ENCODE data around the gene DNMT3L.
"Not testable (repeated sequence)": the region's sequence is repeated elsewhere in the genome, so short reads cannot be mapped to it uniquely, and the experiment has no call there.

DNMT3L gene

DNA sequence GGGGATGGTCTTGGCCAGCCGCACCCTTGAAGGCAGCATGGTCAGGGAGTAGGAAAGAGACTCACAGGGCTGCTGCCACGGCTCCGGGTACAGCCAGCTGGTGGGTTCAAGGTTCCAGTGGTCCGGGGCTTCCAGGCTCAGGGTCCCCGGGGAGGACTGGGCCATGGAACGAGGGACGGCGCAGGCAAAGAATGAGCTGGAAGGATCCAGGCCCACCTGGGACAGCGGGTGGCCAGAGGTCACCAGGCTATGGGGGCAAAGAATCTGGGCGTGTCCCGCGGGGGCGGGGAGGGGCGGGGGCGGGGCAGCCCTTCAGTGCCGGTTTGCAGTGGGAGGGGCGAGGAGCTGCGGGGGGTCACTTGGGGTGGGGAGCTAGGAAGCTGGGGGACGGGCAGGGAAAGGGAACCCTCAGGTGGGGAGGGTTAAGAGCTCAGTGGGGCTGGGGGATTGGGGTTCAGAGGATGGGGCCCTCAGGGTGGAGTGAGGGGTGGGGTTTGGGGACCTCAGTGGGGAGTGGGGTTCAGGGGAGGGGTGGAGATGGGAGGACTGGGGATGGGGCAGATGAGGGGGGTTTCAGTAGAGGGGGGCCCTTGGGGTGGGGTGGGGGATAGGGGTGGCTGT is at the start of gene DNMT3L:
Gene DNMT3L, minus strand, starts transcription at position 223 of the 621 bp plus-strand sequence. CDS start 638 bp downstream, outside the sequence.
- no peak for DNase-seq (ENCODE audit: low read depth)

DNA sequence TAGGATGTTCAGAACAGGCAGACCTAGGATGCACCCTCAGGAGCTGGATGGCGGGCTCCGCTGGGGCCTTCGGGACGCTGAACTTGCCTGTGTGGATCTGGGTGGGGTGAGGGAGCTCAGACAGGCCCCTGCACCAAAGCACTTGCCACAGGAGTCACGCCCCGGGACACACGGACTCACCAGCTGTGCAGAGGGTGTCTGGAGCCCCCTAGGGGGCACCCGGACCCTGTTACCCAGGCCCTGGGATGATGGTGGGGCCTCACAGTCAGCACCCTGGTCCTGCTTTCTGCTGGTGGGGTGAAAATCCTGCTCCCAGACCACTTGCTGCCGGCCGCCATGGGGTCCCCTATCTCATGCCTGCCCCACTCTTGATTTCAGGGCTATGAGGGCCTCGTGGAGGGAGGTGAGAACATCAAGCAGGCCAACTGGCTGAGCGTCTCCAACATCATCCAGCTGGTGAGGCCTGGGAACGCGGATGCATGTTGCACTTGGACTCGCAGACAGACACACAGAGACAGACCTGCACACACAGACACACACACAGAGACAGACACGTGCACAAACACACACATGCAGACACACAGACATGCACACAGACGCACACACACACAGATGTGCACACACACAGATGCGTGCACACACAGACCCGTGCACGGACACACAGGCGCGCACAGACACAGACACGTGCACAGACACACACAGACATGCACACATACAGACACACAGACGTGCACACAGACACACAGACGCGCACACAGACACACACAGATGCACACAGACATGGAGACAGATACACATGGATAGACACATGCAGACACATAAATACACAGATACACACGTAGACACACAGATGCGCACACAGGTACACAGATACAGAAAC is 49.2 kb upstream of the DNMT3L start:
- DNase-seq (ENCODE audit: low read depth): no peak

DNA sequence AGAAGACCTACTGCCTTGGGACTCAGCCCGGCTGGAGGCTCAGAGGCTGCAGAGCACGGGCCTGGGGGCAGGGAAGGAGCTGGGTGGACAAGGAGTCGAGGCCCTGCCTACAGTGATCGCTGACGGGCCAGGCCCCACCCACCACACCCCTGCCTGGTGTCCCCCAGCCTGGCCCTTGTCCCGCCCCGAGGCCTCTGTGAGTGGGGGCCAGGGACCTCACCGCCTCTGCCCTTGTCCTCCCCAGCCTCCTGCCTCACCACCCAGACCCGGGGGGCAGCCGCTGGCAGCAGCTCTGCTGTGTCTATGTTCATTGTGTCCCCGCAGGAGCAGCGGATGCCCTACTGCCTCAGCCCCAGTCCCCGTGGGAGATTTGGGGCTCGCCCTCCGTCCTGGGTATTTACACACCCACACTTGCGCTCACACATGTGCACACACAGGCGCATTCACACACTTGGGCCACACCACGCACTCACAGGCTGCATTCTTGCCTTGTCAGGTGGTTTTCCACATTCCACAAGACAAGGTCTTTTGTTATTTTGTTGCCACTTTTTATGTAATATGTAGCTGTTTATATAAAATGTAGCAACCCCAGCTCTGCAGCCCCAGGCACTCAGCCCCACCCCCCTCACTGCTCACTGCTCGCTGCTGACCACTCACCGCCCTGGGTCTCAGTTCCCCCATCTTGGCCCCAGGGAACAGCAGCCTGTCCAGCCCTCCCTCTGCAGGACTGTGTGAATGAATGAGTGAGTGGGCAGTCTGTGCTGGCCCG is 45.4 kb upstream of the DNMT3L start:
- DNase-seq (ENCODE audit: low read depth): no peak

DNA sequence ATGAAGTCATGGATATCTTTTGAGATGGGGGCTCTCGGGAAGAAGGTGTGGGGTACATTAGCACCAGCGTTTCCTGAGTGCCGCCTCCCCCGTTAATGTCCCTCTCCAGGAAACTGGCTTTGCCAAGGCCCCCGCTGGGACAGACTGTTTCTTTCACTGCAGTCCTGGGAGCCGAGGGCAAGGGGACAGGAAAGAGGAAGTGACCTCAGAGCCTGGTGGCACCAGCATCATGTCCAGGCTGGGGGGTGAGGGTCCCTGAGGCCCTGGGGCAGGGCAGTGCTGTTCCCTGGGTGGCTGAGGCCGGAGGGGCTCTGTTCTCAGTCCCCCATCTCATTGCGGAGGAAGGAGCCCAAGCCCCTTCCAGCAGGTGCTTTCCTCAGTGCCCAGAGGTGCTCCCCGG is 44.0 kb upstream of the DNMT3L start:
- DNase-seq (ENCODE audit: low read depth): no peak

DNA sequence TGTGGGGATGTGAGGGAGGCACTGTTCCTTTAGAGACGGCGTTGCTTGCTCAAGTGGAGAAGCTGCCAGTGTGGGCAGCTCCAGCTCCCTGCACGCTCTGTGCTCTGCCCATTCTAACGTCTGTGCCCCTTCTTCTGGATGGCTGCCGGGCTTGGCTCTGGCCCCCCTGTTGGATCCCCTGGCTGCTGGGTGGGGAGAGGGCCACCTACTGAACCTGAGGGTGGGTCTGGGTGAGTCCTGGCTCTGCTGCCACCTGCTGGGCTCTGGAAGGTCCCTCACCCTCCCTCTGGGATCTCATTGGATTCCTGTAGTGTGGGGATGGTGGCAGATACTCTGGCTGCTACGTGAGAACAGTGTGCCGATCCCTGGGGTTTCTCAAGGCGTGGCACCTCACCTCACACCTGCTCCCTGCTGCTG is 43.2 kb upstream of the DNMT3L start:
- DNase-seq (ENCODE audit: low read depth): no peak

DNA sequence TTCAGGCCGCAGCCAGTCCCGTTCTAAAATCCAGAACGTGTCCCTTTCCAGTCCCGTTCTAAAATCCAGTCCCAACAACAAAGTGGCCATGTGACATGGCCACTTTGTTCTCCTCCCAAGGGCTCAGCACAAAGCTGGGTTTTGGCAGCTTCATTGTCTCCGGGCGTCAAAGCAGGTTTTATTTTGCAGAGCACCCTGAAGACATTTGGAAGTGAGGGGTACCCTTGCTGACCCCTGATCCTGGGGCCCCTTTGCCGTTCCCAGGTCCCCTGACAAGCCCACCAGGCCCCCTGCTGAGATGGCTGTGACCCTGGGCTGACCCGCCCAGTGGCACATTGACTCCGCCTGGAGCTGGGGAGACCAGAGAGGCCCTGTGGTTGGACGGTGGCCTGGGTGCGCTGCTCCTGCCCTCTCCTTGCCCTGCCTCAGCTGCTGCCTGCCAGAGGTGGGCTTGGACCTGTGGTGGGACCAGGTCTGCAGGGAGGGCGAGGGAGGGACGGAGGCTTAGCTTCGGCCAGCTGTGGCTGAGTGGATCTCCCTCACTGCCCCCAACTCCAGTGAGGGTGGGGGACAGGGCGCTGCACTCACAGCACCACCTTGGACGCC is 42.4 kb upstream of the DNMT3L start:
- DNase-seq (ENCODE audit: low read depth): no peak

DNA sequence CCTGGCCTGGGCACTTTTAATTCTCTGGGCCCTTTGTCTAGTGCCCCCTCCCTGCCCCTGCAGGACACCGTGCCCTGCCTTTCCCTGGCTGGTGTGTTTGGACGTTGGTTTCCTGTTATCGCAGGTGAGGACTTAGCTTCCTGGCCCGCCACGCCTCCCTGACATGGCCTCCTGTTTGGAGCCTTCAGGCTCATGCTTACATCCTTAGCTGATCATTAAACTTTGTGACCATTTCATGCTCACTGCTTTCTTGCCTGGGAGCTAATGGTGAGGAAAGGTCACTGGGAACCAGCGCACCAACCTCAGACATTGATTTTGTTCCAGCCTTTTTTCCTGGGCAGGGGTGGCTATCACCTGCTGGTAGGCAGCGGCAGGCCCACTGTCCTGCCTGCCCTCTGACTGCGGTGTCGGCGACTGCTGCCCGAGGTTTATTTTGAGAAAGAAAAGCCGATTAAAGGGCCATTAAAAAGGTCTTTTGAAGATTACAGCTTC is 41.8 kb upstream of the DNMT3L start:
- no peak for DNase-seq (ENCODE audit: low read depth)

DNA sequence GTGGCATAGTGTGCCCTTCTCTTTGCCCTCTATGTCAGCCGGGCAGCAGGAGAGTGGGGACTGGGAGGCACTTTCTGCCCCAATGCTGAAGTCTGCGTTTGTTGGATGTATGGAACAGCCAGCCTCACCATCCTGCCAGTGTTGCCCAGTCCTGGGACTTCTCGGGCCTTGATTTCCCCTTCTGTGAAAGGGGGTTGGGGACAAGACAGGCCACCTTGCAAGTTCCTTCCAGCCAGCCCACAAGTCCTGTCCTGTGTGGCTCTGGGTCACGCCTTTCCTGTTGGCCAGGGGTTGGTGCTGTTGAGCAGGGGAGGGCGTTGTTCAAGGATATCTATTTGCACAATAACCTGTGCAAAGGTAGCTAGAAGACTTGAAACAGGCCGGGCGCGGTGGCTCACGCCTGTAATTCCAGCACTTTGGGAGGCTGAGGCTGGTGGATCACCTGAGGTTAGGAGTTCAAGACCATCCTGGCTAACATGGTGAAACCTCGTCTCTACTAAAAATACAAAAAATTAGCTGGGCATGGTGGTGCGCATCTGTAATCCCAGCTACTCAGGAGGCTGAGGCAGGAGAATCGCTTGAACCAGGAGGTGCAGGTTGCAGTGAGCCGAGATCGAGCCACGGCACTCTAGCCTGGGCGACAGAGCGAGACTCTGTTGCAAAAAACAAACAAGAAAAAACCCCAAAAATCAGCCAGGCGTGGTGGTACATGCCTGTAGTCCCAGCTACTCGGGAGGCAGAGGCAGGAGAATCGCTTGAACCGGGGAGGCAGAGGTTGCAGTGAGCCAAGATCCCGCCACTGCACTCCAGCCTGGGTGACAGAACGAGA is 41.1 kb upstream of the DNMT3L start:
- not testable (repeated sequence) for DNase-seq (ENCODE audit: low read depth)

DNA sequence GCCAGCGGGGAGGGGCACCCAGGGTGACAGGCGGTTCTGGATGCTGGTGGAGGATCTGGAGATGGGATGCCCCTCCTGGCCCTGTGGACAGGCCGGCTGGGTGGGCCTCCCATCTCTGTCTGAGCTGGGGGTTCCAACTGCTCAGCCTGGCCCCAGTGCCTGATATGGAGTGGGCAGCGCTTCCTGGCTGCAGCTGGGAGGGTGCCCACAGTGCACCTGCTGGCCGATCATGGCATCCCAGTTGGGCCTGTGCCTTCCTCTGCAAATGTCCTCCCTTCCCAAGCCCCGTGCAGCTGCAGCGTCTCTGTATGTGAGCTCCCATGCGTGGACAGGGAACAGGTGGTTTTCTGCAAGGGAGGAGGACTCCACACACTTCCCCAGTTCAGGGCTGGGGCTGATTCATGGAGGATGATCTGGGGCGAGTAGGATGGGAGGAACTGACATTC is 40.3 kb upstream of the DNMT3L start:
- no peak for DNase-seq (ENCODE audit: low read depth)

DNA sequence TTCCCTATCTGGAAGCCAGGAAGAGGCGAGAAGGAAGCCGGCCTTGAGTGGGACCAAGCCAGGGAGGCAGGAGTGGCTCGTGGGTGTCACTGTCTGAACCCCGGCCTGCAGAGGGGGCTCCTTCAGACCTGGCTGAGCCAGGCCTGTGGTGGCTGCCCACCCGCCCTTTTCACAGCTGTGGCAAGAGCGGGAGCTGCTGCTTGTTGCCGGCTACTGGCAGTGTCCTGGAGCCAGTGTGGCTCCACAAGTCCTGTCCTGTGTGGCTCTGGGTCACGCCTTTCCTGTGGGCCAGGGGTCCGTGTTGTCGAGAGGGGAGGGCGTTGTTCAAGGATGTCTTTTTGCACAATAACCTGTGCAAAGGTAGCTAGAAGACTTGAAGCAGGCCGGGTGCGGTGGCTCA is 39.4 kb upstream of the DNMT3L start:
- DNase-seq (ENCODE audit: low read depth): no peak

DNA sequence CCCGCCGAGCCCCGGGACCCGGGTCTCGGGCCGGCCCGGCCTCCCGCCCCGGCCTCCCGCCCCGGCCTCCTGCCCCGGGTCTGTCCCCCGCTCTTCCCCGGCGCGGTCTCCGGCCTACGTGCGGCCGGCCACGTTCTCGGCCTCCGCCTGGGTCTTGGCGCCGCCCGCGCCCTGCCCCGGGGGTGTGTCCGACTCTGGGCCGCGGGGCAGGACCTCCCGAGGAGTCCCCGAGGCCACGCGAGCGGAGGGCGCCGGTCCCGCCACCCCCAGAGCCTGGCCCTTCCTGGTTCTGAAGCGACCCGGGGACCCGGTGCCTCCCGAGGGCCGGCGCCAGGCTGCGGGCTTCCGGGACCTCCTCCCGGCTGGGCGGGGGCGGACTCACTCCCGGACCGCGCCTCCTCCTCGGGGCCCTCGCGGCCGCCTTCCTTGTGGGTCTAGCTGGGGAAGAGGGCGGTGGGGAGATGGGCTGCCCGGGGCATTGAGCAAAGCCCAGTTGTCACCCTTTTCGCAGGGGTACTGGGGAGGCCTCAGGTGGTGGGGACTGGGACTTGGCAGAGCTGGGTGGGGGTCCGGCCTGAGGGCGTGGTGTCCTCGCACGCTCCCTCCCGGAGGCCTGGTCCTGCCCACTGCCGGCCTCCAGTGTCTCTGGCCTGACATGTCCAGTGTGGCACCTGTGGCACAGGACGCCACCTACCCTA is 38.7 kb upstream of the DNMT3L start:
- peak; percentile 51 for DNase-seq (ENCODE audit: low read depth)

DNA sequence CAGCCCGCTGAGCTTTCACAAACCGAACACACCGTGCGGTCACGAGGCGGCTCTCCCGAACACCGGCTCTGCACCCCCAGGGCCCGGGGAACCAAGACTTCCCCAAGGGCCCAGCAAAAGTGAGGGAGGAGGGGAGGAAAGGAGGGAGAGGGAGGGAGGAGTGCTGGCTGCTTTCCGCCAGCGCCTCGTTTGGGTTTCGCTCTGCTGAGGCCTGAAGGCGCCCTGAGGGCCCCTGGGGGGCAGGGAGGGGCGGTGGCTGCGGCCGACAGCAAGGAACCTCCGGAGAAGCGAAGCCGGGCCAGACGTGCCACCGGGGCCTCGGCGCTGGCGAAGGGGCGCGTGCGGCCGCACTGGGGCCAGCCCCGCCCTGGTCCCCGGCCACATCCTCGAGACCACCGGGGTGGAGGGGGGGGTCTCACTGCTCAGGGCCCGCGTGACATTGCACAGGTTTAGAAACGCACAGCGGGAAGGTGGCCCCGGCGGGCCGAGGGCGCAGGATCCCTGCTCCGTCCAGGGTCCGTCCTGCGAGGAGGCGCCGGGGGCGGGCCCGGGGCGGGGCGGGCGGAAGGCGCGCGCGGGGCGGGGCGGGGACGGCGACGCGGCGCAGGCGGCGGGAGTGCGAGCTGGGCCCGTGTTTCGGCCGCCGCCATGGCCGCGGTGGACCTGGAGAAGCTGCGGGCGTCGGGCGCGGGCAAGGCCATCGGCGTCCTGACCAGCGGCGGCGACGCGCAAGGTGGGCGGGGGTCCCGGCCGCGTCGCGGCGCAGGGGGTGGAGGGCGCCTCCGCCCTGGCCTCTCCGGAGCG is 38.0 kb upstream of the DNMT3L start, which contains the start of gene PFKL:
Gene PFKL, plus strand, starts transcription at position 596 of the 804 bp plus-strand sequence. Its CDS starts 53 bp downstream, at position 649.
- peak; percentile 60 for DNase-seq (ENCODE audit: low read depth)

DNA sequence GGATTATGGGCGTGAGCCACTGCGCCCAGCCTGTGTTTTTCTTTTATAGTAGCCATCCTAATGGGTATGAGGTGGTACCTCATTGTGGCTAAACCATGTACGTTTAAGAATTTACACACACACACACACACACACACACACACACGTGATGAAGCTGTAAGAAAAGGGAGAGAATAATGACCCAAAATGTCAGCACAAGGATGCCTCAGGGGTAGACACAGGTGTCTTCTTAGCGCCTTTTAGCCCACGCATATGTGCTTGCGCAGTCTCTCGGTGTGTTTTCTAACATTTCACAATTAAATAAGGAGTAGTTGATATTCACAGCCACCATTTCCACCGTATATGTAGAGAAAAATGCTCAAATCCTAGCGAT is 37.4 kb upstream of the DNMT3L start:
- DNase-seq (ENCODE audit: low read depth): no peak

DNA sequence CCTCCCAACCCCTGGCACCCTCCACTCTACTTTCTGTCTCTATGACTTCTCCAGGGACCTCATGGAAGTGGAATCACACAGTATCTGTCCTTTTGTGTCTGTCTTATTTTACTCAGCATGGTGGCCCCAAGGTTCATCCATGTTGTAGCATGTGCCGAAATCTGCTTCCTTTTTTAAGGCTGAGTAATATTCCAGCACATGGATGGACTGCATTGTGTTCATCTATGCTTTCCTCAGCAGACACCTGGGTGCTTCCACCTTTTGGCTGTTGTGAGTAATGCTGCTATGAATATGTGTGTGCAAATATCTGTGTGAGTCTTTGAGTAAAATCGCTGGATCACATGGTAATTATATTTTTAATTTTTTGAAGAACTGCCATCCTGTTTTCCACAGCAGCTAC is 36.6 kb upstream of the DNMT3L start:
- no peak for DNase-seq (ENCODE audit: low read depth)

DNA sequence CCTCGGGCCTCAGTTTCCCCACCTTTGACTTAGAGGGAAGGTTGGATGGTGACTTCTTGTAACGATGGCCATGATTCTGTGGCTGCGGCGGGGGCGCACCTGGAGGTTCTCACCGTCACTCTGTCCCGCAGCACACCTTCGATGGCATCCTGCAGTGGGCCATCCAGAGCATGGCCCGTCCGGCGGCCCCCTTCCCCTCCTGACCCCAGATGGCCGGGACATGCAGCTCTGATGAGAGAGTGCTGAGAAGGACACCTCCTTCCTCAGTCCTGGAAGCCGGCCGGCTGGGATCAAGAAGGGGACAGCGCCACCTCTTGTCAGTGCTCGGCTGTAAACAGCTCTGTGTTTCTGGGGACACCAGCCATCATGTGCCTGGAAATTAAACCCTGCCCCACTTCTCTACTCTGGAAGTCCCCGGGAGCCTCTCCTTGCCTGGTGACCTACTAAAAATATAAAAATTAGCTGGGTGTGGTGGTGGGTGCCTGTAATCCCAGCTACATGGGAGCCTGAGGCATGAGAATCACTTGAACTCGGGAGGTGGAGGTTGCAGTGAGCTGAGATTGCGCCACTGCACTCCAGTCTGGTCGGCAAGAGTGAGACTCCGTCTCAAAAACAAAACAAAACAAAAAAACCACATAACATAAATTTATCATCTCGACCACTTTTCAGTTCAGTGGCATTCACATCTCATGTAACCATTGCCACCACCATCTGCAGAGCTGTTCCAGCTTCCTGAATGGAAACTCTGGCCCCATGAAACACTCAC is 36.0 kb upstream of the DNMT3L start:
- DNase-seq (ENCODE audit: low read depth): peak; percentile 78

DNA sequence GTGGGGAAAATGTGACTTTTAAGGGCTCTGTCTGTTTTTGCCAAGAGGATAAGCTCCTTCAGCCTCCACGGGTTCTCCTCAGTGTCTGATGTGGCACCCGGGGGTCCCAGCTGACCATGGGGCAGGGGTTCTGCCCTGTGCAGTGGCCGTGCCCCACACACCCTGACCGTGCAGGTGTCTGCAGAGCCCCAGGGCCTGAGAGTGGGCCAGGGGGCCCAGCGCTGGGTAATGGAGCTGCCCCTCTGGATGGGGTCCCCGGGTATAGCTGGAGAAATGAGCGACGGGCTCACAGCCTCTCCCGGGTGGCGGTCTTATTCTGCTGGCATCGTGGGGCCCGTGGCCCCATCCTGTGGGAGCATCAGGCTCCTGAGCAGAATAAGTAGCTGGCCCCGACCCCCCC is 35.2 kb upstream of the DNMT3L start:
- no peak for DNase-seq (ENCODE audit: low read depth)

DNA sequence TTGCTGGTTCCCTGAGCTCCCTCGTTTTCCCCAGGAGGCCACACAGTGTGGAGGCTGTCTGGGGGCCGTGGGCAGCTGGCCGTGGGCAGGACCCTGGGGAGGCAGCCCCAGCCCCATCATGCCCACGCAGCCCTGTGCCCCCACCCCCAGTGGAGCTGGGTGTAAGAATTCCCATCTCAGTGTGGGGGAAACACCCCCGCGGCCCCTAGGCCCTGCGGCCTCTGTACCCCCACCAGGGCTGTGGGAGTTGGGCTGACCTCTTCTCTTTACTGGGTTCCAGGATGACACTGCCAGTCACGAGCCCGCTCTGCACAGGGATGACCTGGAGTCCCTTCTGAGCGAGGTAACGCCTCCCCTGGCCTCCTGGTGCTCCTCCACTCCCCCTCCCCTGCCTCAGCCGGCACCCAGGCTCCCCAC is 34.4 kb upstream of the DNMT3L start:
- no peak for DNase-seq (ENCODE audit: low read depth)

DNA sequence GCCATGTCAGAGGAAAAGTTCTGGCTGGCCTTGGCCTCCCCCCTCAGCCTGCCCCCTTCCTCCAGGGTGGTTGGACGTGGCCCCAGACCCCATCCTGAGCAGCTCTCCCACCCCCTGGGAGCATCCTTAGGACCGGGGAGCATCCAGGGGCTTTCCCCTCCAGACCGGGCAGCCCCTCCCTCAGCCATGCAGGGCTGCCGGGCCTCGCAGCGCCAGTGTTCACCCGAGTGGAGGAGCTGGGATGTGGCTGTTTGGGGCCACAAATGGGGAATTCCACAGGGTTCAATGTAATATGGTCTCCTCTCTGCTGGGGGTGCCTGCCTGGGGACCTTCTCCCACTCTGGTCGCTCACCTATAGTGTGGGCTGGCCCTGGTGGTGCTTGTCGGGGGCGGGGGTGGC is 33.9 kb upstream of the DNMT3L start:
- DNase-seq (ENCODE audit: low read depth): no peak

DNA sequence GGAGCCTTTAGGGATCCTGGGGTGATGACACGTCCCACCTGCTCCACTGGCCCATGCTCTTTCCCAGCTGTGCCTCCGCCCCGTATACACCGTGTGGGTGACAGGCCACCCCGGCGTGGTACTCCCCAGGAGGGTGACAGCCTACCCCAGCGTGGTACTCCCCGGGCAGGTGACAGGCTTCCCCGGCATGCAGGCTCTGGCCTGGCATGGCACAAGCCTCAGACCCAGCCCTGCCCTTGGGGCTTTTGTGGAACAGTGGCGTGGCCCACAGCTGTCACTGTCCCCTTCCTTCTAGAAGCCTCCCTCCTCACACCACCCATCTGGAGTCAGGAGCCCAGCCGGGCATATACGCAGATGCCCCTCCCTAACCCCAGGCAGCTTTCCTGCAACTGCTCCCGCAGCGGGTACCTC is 33.5 kb upstream of the DNMT3L start:
- no peak for DNase-seq (ENCODE audit: low read depth)
